ENCODE results near the gene LRRC52. TPM values are rescaled to one million over a fixed set of nuclear protein-coding genes. Genes with fewer than 3 reads are reported as not detected.

LRRC52 gene
- total RNA-seq, 1 experiment from 2014 or later: not detected

DNA sequence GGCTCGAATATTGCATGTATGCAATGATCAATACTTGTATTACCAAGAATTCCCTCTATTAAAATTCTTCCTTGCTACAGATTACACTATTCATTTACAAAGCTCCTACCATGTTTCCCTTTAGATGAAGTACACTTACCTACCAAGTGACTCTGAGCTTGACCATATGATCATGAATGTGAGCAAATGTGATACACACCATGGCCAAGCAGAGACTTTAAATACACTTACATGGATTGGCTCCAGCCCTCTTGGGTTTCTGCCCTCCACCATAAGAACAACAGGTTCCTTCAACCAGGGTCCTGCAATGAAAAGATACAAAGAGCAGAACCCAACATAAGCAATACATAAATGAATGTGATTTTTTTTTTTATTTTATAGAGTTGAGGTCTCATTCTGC lies 30.0 kb downstream of the LRRC52 start:
- Histone ChIP-seq H3K27me3 (ENCODE audit: insufficient read depth, low read depth) (peaks cover 41% of the 10 kb centered on the region; the same call in 1 of the 2 replicates), H3K36me3 (ENCODE audit: low read depth) (no peaks in the 10 kb centered on the region), H3K4me2 (no peak overlapping the region), H3K9me3 (ENCODE audit: insufficient read depth, low read depth) (no peaks in the 10 kb centered on the region), H2AFZ (no peak overlapping the region), H3K27ac (no peak overlapping the region), H3K79me2 (ENCODE audit: low read depth) (no peaks in the 10 kb centered on the region), H3K4me3 (no peak overlapping the region), H3F3A (ENCODE audit: insufficient read depth, low read depth) (no peaks in the 10 kb centered on the region), H4K20me1 (ENCODE audit: insufficient read depth) (no peaks in the 10 kb centered on the region), H3K9me2 (ENCODE audit: insufficient read depth) (no peaks in the 10 kb centered on the region), H3K4me1 (replicated peaks; ENCODE audit: insufficient read depth) (no peaks in the 10 kb centered on the region)
- ChIA-PET POLR2A (ENCODE audit: unreplicated experiment) (no interaction called here), CTCF (no interaction called here)
- TF ChIP-seq EZH2 (IDR thresholded peaks at IDR 0.05; ENCODE audit: low read depth): no peak
- TF ChIP-seq, protein P1, sequence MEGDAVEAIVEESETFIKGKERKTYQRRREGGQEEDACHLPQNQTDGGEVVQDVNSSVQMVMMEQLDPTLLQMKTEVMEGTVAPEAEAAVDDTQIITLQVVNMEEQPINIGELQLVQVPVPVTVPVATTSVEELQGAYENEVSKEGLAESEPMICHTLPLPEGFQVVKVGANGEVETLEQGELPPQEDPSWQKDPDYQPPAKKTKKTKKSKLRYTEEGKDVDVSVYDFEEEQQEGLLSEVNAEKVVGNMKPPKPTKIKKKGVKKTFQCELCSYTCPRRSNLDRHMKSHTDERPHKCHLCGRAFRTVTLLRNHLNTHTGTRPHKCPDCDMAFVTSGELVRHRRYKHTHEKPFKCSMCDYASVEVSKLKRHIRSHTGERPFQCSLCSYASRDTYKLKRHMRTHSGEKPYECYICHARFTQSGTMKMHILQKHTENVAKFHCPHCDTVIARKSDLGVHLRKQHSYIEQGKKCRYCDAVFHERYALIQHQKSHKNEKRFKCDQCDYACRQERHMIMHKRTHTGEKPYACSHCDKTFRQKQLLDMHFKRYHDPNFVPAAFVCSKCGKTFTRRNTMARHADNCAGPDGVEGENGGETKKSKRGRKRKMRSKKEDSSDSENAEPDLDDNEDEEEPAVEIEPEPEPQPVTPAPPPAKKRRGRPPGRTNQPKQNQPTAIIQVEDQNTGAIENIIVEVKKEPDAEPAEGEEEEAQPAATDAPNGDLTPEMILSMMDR (conservative IDR thresholded peaks at IDR 0.05): no peak
- DNase-seq: no peak
- BruUV-seq (replicated peaks): no TSS peak
- intact Hi-C loops (cut with micrococcal nuclease; ENCODE audit: unreplicated experiment): no loop called here

DNA sequence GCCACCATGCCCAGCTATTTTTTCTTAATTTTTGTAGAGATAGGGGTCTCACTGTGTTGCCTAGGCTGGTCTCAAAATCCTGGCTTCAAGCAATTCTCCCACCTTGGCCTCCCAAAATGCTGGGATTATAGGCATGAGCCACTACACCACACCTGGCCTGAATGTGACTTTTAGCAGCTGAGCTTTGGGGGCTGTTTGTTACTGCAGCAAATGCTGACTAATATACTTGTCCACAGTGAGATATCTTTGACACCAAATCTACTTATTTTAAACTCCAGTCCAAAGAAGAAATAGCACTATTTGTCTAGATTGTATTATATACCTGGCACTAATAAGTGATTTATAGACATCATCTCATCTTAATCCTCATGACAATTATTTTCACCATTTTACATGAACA lies 30.5 kb downstream of the LRRC52 start:
- peaks cover 37% of the 10 kb centered on the region; the same call in 1 of the 2 replicates for H3K27me3 ChIP-seq (ENCODE audit: insufficient read depth, low read depth)
- no peak for DNase-seq
- no peaks in the 10 kb centered on the region for H3K9me3 ChIP-seq (ENCODE audit: insufficient read depth, low read depth)
- no peaks in the 10 kb centered on the region for H3K9me2 ChIP-seq (ENCODE audit: insufficient read depth)
- H3K27ac ChIP-seq: no peak overlapping the region
- no peaks in the 10 kb centered on the region for H4K20me1 ChIP-seq (ENCODE audit: insufficient read depth)
- CTCF ChIA-PET: no interaction called here
- H3K36me3 ChIP-seq (ENCODE audit: low read depth): no peaks in the 10 kb centered on the region
- TF ChIP-seq, protein P1 (conservative IDR thresholded peaks at IDR 0.05): no peak
- no peak for TF ChIP-seq EZH2 (IDR thresholded peaks at IDR 0.05; ENCODE audit: low read depth)
- POLR2A ChIA-PET (ENCODE audit: unreplicated experiment): no interaction called here
- H3K4me3 ChIP-seq: no peak overlapping the region
- H3K4me1 ChIP-seq (replicated peaks; ENCODE audit: insufficient read depth): no peaks in the 10 kb centered on the region
- H3K79me2 ChIP-seq (ENCODE audit: low read depth): no peaks in the 10 kb centered on the region
- no peak overlapping the region for H3K4me2 ChIP-seq
- intact Hi-C loops (cut with micrococcal nuclease; ENCODE audit: unreplicated experiment): no loop called here
- BruUV-seq (replicated peaks): no TSS peak
- no peak overlapping the region for H2AFZ ChIP-seq
- no peaks in the 10 kb centered on the region for H3F3A ChIP-seq (ENCODE audit: insufficient read depth, low read depth)

DNA sequence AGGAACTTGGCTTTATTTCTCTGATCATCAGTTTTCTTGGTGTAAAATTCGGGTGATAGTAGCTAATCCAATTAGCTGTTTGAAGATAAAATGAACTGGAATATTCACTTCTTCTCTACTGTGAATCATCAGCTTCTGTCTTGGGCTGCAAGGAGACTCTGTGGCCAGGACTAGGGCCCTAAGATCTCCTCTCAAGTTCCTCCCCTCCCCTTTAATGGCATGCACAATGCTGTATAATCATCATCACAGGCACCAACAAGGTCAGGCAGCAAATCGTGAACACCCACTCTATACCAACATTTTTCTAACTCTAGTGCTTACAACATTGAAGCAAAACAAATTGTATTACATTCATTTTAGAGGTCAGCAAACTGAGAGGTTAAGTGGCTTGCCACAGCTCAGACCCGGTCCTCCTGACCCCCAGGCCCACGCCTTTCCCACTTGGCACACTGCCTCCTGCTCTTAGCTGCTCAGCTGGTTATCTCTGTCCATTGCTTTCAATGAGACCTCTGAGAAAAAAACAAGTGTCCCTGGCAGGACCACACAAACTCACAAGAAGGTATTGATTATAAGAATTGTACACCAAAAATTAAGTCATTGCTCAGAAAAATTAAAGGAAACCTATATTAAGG lies 31.8 kb downstream of the LRRC52 start:
- POLR2A ChIA-PET (ENCODE audit: unreplicated experiment): no interaction called here
- DNase-seq: no peak
- H3K4me3 ChIP-seq: no peak overlapping the region
- H3K79me2 ChIP-seq (ENCODE audit: low read depth): no peaks in the 10 kb centered on the region
- H3K9me2 ChIP-seq (ENCODE audit: insufficient read depth): no peaks in the 10 kb centered on the region
- TF ChIP-seq, protein P1 (conservative IDR thresholded peaks at IDR 0.05): no peak
- no peak for TF ChIP-seq EZH2 (IDR thresholded peaks at IDR 0.05; ENCODE audit: low read depth)
- CTCF ChIA-PET: no interaction called here
- H3K4me2 ChIP-seq: no peak overlapping the region
- H3K9me3 ChIP-seq (ENCODE audit: insufficient read depth, low read depth): no peaks in the 10 kb centered on the region
- H3K27me3 ChIP-seq (ENCODE audit: insufficient read depth, low read depth): peaks cover 33% of the 10 kb centered on the region; the same call in 1 of the 2 replicates
- no peaks in the 10 kb centered on the region for H3K36me3 ChIP-seq (ENCODE audit: low read depth)
- H3K27ac ChIP-seq: no peak overlapping the region
- intact Hi-C loops (cut with micrococcal nuclease; ENCODE audit: unreplicated experiment): no loop called here
- H3K4me1 ChIP-seq (replicated peaks; ENCODE audit: insufficient read depth): no peaks in the 10 kb centered on the region
- H4K20me1 ChIP-seq (ENCODE audit: insufficient read depth): no peaks in the 10 kb centered on the region
- BruUV-seq (replicated peaks): no TSS peak
- H3F3A ChIP-seq (ENCODE audit: insufficient read depth, low read depth): no peaks in the 10 kb centered on the region
- H2AFZ ChIP-seq: no peak overlapping the region
